Ecto neural progenitor cell (in vitro differentiated cells): Measurements from ENCODE around the gene APOM.

Source experiments
- DNase-seq: peaks from one replicate; pipeline ENCODE4 v3.0.0-alpha.2; 2018; ENCODE audit warnings: low spot score

APOM gene

DNA sequence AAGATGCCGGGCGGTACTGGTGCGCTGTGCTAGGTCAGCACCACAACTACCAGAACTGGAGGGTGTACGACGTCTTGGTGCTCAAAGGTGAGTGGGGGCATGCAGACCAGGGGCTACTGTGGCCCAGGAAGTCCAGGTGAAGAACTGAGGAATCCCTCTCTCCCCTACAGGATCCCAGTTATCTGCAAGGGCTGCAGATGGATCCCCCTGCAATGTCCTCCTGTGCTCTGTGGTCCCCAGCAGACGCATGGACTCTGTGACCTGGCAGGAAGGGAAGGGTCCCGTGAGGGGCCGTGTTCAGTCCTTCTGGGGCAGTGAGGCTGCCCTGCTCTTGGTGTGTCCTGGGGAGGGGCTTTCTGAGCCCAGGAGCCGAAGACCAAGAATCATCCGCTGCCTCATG, 52.0 kb downstream of the APOM start:
- DNase-seq = no peak
